Activated CD4-positive, alpha-beta memory T cell treated with anti-CD3 and anti-CD28 coated beads, Interleukin-2, amount 10 ng/mL, durations not matched to agents 7 days and 5 days (primary cell): ENCODE measurements around the gene FAM174B. TPM values are rescaled to one million over a fixed set of nuclear protein-coding genes. Genes with fewer than 3 reads are reported as not detected.

ENCODE experiments used
- CTCF ChIA-PET: fragments of 350-600 bp; sonication (Branson Sonifier 250); formaldehyde crosslinking; loops from one replicate; lab custom pipeline; 2021; ENCODE audit warnings: antibody characterized with exemption, inconsistent platforms; lab: Charles Lee
- POLR2A ChIA-PET: fragments of 350-600 bp; sonication (Branson Sonifier 250); formaldehyde crosslinking; loops from one replicate; lab custom pipeline; 2021; ENCODE audit warnings: antibody characterized with exemption; lab: Charles Lee
- DNase-seq: peaks from one replicate; pipeline ENCODE4 v3.0.0-alpha.2; 2020
- H3K27ac Mint-ChIP-seq: one replicate; pipeline ENCODE4 v1.8.0; 2021; ENCODE audit warnings: mild to moderate bottlenecking, mixed read lengths
- H3K27me3 Mint-ChIP-seq: one replicate; pipeline ENCODE4 v1.8.0; 2021; ENCODE audit warnings: mixed read lengths
- H3K36me3 Mint-ChIP-seq: one replicate; pipeline ENCODE4 v1.8.0; 2021; ENCODE audit warnings: low read depth, mixed read lengths
- H3K4me1 Mint-ChIP-seq: one replicate; pipeline ENCODE4 v1.8.0; 2021; ENCODE audit warnings: mixed read lengths
- H3K4me3 Mint-ChIP-seq: one replicate; pipeline ENCODE4 v1.8.0; 2021; ENCODE audit warnings: mild to moderate bottlenecking, mixed read lengths
- H3K9me3 Mint-ChIP-seq: one replicate; pipeline ENCODE4 v1.8.0; 2021; ENCODE audit warnings: mixed read lengths
- total RNA-seq, 2 experiments: library from RNA; stranded (reverse); gene quantifications; one replicate each; pipeline ENCODE4 v1.2.3, GENCODE V29; 2021

The FAM174B gene
- total RNA-seq, 2 experiments from 2014 or later = 2.8 to 3.0 TPM

DNA sequence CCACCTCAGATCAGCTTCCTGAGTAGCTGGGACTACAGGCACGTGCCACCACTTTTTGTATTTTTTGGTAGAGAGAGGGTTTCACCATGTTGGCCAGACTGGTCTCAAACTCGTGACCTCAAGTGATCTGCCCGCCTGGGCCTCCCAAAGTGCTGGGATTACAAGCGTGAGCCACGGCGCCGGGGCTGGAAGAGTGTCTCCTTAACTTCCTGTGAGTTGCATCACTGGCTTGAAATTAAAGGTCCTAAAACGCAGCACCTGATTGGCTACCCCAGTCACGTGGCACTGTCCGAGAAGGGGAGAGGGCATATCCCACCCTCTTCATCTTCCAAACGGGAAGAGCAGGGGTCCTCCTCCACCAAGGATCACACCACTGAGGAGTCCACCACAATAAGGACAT is 5.5 kb upstream of the FAM174B start:
- H3K27ac Mint-ChIP-seq = no peak overlapping the region
- no peaks in the 10 kb centered on the region for H3K9me3 Mint-ChIP-seq
- ChIA-PET POLR2A (no interaction called here), CTCF (no interaction called here)
- H3K4me3 Mint-ChIP-seq = no peak overlapping the region
- peaks cover 21% of the 10 kb centered on the region for H3K27me3 Mint-ChIP-seq
- peaks cover 7% of the 10 kb centered on the region for H3K4me1 Mint-ChIP-seq
- DNase-seq = no peak
- H3K36me3 Mint-ChIP-seq = no peaks in the 10 kb centered on the region

DNA sequence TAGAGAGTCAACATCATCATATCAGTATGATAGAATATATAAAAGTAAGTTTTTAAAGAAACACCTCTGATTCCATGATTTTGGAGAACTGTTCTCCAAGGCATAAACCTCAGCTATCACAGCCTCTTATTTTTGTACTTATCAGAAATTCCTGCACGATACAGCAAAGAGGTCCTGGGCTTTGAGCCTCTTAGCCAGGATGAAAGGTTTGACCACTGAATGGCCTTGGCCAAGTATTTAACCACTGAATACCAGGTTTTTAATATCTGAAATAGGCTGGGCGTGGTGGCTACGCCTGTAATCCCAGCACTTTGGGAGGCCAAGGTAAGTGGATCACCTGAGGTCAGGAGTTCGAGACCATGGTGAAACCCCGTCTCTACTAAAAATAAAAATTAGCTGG is 1.9 kb upstream of the FAM174B start:
- DNase-seq = no peak
- CTCF ChIA-PET = no interaction called here
- Mint-ChIP-seq H3K27ac (no peak overlapping the region), H3K36me3 (no peaks in the 10 kb centered on the region), H3K4me1 (peaks cover 7% of the 10 kb centered on the region), H3K9me3 (no peaks in the 10 kb centered on the region), H3K4me3 (no peak overlapping the region), H3K27me3 (peaks cover 42% of the 10 kb centered on the region)
- POLR2A ChIA-PET = no interaction called here

DNA sequence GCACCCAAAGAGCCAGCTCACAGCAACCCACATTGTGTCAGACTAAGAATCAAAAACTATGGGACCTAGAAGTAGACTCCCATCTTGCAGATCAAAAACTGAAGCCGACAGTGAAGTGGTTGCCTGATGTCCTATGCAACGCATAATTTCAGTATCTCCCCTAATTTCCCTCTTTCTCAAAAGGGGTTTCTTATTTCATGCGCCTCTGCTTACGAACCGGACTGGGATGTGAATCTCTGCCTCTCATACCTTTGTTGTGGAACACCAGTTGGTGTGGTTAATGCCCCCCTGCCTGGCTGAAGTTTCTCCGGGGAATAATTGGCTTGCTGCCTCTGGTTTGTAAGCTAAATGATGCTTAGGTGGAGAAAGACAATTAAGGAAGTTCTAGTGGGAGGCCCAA is 514 bp upstream of the FAM174B start:
- ChIA-PET POLR2A (no interaction called here), CTCF (no interaction called here)
- H3K4me3 Mint-ChIP-seq = peak overlapping the region; percentile 39
- H3K9me3 Mint-ChIP-seq = no peaks in the 10 kb centered on the region
- peaks cover 7% of the 10 kb centered on the region for H3K4me1 Mint-ChIP-seq
- no peak overlapping the region for H3K27ac Mint-ChIP-seq
- no peak for DNase-seq
- no peaks in the 10 kb centered on the region for H3K36me3 Mint-ChIP-seq
- H3K27me3 Mint-ChIP-seq = peaks cover 49% of the 10 kb centered on the region

DNA sequence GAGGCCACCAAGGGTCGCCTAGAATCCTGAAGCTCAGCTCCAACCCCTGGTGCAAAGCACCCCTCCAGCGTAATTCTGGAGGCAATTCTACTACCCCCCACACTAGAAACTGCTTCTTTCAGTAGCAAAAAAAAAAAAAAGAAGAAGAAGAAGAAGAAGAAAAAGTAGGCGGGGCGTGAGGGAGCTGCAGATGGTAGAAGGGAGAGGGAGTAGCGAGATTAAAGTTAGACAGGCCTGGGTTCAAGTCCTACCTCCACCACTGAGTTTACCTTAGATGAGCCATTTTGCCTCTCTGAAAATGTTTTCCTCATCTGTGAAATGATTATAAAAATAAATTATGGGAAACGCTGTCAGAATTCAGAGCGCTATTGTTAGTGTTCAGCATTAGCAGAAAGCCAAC is 913 bp downstream of the FAM174B start:
- no peaks in the 10 kb centered on the region for H3K36me3 Mint-ChIP-seq
- peaks cover 46% of the 10 kb centered on the region for H3K27me3 Mint-ChIP-seq
- no peak overlapping the region for H3K27ac Mint-ChIP-seq

DNA sequence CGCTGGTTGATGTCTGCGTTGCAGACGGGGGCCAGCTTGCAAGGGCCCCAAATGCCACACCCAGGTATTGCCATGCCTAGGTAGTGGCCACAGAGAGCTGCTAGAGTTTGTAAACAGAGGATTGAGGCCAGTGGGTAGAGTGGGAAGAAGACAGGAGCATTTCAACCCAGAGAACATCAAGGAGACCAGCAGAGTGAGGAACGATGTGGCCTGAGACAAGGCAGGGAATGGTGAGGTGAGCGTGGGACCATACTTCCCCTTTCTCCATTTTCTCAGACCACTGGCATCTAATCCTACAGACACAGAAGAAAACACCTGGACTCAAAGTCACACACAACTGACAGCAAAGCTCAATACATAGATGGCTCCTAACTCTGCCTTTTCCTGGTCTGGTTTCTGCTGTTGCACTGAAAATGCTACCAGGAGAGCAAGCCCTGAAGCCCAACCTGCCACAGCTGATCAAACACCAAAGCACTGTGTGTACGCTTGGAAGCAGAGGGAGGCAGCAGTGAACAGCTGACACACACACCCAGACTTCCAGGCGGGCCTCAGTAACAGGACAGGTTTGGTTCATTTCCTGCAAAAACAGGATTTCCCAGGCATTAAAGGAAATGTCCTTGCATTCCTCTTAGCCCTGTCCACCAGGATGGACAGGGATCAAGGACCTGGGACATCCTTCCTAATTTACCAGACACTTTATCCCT is 1.6 kb downstream of the FAM174B start:
- ChIA-PET POLR2A (no interaction called here), CTCF (no interaction called here)
- Mint-ChIP-seq H3K36me3 (no peaks in the 10 kb centered on the region), H3K27ac (no peak overlapping the region), H3K9me3 (no peaks in the 10 kb centered on the region), H3K4me3 (no peak overlapping the region), H3K27me3 (peaks cover 44% of the 10 kb centered on the region), H3K4me1 (peaks cover 7% of the 10 kb centered on the region)
- DNase-seq = no peak

More for the DNA sequence above, 913 bp downstream of the FAM174B start:
- DNase-seq = no peak
- no peaks in the 10 kb centered on the region for H3K9me3 Mint-ChIP-seq
- POLR2A ChIA-PET = no interaction called here
- H3K4me3 Mint-ChIP-seq = peak overlapping the region; percentile 13
- peaks cover 7% of the 10 kb centered on the region for H3K4me1 Mint-ChIP-seq
- CTCF ChIA-PET = no interaction called here

DNA sequence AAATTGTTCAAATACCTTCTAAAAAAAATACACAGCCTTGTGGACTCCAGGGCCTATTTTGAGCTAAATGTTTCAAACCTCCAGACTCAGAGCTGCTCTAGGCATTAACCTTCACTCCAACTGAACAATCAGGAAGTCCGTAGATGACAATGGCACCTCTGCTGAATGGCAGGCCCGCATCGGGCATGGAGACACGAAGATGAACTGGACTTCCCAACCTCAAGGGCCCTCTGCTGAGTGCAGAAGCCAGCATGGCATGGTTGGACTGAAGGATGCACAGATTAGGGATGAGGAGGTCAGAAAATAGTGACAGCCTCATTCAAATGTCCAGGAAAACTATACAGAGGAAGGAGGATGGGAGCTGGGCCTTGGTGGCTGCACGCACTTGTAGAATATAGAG is 2.2 kb downstream of the FAM174B start:
- ChIA-PET CTCF (no interaction called here), POLR2A (no interaction called here)
- DNase-seq = no peak
- H3K27ac Mint-ChIP-seq = no peak overlapping the region
- H3K27me3 Mint-ChIP-seq = peaks cover 44% of the 10 kb centered on the region
- H3K36me3 Mint-ChIP-seq = no peaks in the 10 kb centered on the region
- no peak overlapping the region for H3K4me3 Mint-ChIP-seq
- no peaks in the 10 kb centered on the region for H3K9me3 Mint-ChIP-seq
- H3K4me1 Mint-ChIP-seq = peaks cover 7% of the 10 kb centered on the region

DNA sequence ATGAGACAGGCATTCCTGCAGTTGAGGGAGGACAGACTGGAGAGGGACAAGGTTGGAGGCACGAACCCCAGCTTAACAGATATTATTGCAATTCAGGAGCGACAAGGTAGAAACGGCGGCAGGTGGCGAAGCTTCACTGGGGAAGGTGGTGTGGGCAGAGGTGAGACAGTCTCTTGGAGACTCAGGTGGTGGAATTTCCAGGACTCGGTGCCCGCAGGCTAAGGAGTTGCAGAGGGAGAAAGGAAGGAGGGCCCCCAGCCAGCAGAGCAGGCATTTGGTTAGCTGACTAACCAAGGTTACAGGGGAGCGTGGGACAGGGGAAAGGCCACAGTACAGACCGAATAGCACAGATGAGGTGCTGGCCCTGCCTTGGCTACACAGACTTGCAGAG is 3.0 kb downstream of the FAM174B start:
- H3K27ac Mint-ChIP-seq = no peak overlapping the region
- no peaks in the 10 kb centered on the region for H3K9me3 Mint-ChIP-seq
- POLR2A ChIA-PET = no interaction called here
- peaks cover 7% of the 10 kb centered on the region for H3K4me1 Mint-ChIP-seq
- no peak overlapping the region for H3K4me3 Mint-ChIP-seq
- no peaks in the 10 kb centered on the region for H3K36me3 Mint-ChIP-seq
- DNase-seq = no peak
- H3K27me3 Mint-ChIP-seq = peaks cover 42% of the 10 kb centered on the region
- CTCF ChIA-PET = no interaction called here

DNA sequence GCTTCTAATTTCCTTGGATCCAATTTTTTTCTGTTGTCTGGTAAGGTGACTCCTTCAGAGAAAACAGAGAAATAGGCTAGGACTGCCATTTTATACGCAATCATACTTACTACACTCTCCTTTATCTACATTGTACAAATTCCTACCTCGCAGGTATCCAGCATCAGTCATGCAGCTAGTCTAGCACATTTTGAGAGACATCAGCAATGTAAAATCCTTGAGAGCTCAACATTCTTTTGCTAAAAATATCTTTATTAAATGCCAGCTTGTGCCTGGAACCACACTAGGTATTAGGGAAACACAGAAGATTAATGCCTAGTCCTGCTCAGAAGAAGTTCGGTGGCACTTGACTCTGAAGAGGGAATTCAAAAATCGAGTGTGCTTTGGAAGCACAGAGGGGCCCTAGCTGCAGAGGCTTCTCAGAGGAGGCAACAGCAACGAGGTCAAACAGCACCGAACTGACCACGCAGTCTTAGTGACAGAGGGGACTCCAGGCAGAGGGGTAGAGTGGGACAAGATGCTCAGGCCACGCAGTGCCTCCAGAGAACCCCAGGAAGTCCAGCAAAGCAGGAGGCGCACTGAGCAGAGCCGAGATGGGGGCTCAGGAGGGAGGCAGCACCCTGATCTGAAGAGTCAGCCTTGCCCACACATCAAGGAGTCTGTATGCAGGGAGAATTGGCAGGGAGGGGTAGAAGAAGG is 3.5 kb downstream of the FAM174B start:
- H3K4me3 Mint-ChIP-seq = no peak overlapping the region
- H3K4me1 Mint-ChIP-seq = peaks cover 7% of the 10 kb centered on the region
- no peak overlapping the region for H3K27ac Mint-ChIP-seq
- H3K27me3 Mint-ChIP-seq = peaks cover 40% of the 10 kb centered on the region
- CTCF ChIA-PET = no interaction called here
- H3K36me3 Mint-ChIP-seq = no peaks in the 10 kb centered on the region
- POLR2A ChIA-PET = no interaction called here
- DNase-seq = no peak
- H3K9me3 Mint-ChIP-seq = no peaks in the 10 kb centered on the region

DNA sequence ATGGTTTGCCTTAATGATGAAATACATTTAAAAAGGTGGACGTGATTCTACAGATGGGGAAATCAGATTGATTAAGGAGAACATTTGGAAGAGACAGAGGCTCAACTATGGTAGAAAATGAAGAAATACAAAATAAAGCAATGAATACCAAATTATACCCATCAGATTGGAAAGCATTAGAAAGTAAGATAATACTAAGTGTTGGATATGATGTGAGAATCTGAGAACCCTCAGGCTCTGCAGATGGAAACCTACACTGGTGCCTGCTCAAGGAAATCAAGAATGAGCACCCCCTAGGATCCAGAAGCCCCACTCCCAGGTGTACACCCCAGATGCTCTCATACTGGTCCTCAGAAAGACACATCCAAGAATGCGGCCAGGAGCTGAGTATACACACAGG is 4.6 kb downstream of the FAM174B start:
- DNase-seq = no peak
- Mint-ChIP-seq H3K36me3 (no peaks in the 10 kb centered on the region), H3K9me3 (no peaks in the 10 kb centered on the region), H3K4me3 (no peak overlapping the region), H3K27ac (no peak overlapping the region), H3K27me3 (peaks cover 30% of the 10 kb centered on the region), H3K4me1 (peaks cover 3% of the 10 kb centered on the region)
- POLR2A ChIA-PET = no interaction called here
- CTCF ChIA-PET = no interaction called here

DNA sequence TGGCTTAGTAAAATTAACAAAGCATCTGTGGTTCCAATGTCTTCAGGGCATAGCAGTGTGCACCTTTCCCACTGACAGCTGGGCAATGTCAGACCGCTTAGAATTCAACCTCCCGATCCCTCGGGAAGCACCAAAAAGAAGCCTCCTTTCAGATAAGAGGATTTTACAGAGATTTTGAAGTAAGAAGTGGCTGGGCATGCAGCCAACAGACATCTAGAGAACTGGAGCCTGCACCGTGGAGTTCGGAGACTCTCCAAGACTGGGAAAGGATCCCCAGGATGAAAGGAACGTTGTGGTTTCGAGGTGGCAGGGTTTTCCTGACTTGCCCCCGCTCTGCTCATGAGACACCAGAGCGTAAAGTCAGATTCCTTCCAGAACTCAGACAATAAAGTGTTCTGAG is 5.3 kb downstream of the FAM174B start:
- Mint-ChIP-seq H3K27me3 (peaks cover 30% of the 10 kb centered on the region), H3K27ac (no peak overlapping the region), H3K36me3 (no peaks in the 10 kb centered on the region), H3K4me3 (no peak overlapping the region), H3K9me3 (no peaks in the 10 kb centered on the region), H3K4me1 (peaks cover 2% of the 10 kb centered on the region)
- ChIA-PET POLR2A (no interaction called here), CTCF (no interaction called here)
- no peak for DNase-seq

DNA sequence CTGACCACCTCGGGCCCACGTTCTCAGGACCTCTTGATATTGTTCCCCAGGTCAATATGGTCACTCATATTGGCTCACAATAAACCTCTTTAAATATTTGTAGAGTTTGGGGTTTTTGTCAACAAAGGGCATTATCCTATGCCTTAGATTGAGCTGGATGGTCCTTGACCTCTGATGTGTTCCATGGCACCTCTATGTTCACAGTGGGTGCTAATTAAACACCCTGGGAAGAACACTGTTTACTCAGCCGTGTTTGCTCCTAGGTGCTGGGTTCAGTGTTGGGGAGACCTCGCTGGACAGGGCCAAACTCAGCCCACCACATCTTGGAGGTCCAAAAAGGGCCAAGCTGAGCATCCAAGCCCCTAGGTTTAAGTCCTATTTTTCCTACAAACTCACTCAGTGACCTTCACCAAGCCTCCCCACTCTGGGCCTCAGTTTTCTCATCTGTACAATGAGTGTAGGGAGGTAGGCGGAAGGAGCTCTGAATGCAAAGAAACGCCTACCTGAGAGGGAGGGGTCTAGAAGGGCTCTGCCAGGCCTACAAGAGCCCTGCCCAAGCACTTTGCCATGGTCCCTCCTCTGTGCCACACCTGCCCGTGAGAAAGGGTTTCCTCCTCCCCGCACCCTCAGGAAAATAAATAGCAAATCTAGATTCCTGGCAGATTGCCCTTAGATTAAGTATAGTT is 7.2 kb downstream of the FAM174B start:
- no peak overlapping the region for H3K27ac Mint-ChIP-seq
- no peaks in the 10 kb centered on the region for H3K36me3 Mint-ChIP-seq
- no peak for DNase-seq
- ChIA-PET CTCF (no interaction called here), POLR2A (no interaction called here)
- no peaks in the 10 kb centered on the region for H3K4me1 Mint-ChIP-seq
- H3K4me3 Mint-ChIP-seq = no peak overlapping the region
- H3K27me3 Mint-ChIP-seq = peaks cover 17% of the 10 kb centered on the region
- no peaks in the 10 kb centered on the region for H3K9me3 Mint-ChIP-seq

DNA sequence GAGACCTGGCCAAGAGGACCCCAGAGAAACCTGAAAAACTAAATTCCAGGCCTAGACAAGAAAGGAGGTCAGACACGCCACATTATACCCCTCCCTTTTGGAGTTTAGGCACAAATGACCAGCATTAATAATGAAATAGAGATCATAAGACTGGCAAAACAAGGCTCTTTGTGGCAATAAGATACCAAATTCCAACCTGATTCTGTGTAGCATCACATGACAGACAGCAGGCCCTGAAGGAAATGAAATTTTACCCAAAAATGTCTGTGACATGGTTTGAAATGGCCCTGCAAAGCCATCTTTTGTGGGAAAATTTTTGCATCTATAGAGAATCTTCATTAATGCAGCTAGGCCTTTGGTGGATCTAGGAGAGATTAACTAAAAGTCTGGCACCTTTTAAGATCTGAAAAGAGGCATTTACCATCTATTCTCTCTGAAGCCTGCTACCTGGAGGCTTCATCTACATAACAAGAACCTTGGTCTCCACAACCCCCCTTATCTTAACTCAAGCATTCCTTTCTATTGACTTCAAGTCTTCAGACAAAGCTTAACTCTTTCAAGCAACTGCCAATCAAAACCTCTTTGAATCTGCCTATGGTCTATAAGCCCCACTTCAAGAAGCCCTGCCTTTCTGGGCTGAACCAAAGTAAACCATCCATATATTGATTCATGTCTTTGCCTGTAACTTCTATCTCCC is 8.0 kb downstream of the FAM174B start:
- no peak overlapping the region for H3K4me3 Mint-ChIP-seq
- ChIA-PET POLR2A (no interaction called here), CTCF (no interaction called here)
- no peaks in the 10 kb centered on the region for H3K36me3 Mint-ChIP-seq
- no peaks in the 10 kb centered on the region for H3K9me3 Mint-ChIP-seq
- no peak overlapping the region for H3K27ac Mint-ChIP-seq
- H3K27me3 Mint-ChIP-seq = peaks cover 15% of the 10 kb centered on the region
- no peak for DNase-seq
- H3K4me1 Mint-ChIP-seq = no peaks in the 10 kb centered on the region

DNA sequence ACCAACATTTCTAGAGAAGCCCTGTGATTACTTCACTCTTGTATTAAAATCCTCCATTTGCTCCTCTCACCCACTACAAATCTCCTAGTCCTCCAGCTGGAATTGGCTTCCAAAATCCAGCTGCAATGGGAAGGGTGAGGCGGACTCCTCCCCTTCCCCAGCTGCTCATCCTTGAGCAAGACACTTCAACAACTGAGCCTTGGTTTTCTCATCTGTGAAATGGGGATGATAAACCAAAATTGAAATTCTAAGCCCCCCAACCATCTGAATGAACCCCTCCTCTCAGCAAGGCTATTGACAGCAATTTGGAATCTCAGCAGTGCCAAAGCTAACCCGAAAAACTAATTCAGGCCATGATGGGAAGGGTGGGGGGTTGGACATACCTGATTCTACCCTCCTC is 9.4 kb downstream of the FAM174B start:
- H3K27me3 Mint-ChIP-seq = peaks cover 12% of the 10 kb centered on the region
- no peaks in the 10 kb centered on the region for H3K4me1 Mint-ChIP-seq
- no peak overlapping the region for H3K27ac Mint-ChIP-seq
- no peaks in the 10 kb centered on the region for H3K36me3 Mint-ChIP-seq
- no peaks in the 10 kb centered on the region for H3K9me3 Mint-ChIP-seq
- no peak overlapping the region for H3K4me3 Mint-ChIP-seq
- ChIA-PET CTCF (no interaction called here), POLR2A (no interaction called here)
- no peak for DNase-seq
